ENCODE measurements around the gene MAN2A1.
"Not testable (repeated sequence)": the region's sequence is repeated elsewhere in the genome, so short reads cannot be mapped to it uniquely, and the experiment has no call there.

Gene MAN2A1

DNA sequence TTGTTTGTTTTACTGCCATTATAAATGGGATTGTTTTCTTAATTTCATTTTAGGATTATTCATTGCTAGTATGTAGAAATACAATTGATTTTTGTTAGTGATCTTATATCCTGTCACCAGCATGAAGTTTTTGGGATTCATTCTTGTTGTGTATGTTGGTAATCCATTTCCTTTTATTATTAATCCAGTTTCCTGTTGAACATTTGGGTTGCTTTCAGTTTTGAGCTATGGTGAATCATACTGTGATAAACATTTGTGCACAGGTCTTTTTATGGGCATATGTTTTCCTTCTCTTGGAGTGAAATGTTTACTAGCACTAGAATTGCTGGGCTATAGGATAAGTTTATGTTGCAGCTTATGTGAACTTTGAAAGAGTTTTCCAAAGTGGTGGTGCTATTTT, 69.6 kb downstream of the MAN2A1 start:
- DNase-seq = no peak

DNA sequence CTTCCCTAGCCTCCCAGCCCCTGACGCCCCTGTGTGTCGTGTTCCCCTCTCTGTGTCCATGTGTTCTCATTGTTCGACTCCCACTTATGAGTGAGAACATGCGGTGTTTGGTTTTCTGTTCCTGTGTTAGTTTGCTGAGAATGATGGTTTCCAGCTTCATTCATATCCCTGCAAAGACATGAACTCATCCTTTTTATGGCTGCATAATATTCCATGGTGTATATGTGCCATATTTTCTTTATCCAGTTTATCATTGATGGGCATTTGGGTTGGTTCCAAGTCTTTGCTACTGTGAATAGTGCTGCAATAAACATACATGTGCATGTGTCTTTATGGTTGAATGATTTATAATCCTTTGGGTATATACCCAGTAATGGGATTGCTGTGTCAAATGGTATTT, 70.4 kb downstream of the MAN2A1 start:
- DNase-seq = not testable (repeated sequence)

GRCh38 chr5:109762821-109763220, 73.1 kb downstream of the MAN2A1 start:
- DNase-seq = no peak

DNA sequence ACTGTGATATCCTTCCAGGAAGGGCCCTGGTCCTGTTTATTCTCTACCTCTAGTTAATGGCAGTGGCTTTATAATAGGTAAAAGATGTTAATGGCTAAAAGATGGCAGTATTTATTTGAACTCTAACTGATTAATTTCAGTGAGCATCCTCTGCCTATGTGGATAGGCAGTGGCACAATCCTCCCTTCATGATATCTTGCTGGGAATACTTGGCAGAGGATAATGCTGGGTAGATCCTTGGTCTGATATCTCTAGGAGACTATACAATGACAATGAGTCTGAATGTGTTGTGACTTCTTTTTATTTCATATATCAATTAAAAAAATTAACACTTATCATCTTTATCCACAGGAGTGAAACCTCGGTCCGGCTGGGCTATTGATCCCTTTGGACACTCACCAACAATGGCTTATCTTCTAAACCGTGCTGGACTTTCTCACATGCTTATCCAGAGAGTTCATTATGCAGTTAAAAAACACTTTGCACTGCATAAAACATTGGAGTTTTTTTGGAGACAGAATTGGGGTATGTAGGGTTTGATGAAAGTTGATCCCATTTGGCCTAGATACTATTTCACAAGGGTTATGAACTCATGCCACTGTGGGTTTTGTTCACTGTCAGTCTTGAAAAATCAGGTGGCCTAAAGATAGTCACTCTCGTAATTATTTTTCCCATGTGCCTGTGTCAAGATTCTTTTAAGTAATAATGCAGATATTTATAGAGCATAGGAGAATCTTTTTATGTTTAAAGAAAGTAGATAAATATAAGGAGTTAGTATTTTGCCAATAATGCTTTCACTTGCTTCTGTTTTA, 77.7 kb downstream of the MAN2A1 start:
- DNase-seq = no peak

- DNase-seq = no peak
Measured at GRCh38 chr5:109767997-109768396, 78.3 kb downstream of the MAN2A1 start.

- no peak for DNase-seq
Measured at GRCh38 chr5:109769597-109770291, 80.0 kb downstream of the MAN2A1 start.

GRCh38 chr5:109775130-109775529, 85.4 kb downstream of the MAN2A1 start:
- no peak for DNase-seq

- DNase-seq = no peak
Measured at GRCh38 chr5:109779036-109779735, 89.5 kb downstream of the MAN2A1 start.

DNA sequence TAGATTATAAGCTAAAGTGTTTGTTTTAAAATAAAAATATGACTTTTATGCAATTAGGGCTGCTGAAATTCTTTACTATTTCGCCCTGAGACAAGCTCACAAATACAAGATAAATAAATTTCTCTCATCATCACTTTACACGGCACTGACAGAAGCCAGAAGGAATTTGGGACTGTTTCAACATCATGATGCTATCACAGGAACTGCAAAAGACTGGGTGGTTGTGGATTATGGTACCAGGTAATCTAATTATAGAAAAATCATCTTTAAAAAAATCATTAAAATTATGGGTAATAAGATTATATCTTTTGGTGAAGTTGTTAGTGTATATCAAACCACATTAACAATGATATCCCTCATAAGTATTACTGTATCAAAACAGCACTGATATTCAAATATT, 95.0 kb downstream of the MAN2A1 start:
- no peak for DNase-seq

DNA sequence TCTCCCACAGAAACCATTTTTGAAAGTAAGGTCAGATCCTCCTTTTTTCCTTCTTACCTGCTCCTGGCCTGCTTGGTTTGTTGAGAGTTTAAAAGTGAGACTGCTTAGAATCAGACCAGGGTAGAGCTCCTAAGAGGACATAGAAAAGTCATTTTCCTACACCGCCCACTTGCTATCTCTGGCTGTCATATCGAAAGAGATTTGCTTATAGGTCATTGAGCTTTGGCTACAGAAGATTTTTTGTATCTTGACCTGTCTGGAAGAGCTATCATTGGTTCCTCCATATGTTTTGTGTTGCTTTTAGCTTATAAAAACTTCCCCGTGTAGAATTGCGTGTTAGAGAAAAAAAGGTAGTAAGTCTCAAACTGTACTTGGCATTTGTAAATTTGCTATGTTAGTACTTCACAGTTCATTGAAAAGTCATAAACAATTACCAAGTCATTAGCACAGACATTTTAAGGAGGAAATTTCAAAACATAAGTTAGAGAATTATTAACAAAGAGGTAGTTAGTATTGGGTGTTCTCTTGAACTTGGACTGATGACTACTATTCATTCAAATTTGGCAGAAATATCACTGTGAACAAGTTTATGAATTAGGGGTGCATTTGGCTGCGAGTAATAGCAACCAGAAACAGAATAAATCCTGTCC, 96.6 kb downstream of the MAN2A1 start:
- no peak for DNase-seq

DNA sequence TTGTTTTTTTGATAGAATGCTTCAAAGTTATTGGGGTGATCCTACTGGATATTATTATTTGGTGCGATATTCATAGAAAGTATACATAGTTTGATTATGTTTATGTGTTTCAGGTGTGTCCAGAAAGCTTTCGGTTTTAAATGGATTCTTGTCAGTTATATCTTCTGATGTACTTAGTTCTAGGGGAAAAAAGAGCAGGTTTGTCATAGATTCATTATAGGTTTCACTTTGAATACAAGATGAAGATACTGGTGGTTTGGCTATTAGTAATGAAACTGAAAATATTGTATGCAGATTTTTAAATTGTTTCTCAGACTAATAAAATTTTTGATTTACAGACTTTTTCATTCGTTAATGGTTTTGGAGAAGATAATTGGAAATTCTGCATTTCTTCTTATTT, 98.9 kb downstream of the MAN2A1 start:
- DNase-seq = peak; percentile 39

DNA sequence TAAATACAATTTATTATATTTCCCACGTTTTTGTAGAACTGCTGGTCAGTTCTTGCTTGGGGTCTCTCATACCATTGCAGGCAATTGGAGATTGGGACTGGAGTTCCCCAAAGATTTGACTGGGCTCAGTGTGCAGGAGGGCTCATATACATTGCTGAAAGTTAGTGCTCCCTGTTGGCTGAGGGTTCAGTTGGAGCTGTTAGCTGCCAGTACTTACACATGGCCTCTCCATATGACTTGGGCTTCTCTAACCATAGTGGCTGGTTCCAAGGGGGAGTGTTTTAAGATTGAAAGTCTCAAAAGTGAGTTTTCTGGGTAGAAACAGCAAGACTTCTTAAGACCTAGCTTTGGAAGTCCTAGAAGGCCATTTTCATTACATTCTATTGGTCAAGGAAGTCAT, 102.9 kb downstream of the MAN2A1 start:
- DNase-seq = no peak

GRCh38 chr5:109803854-109804253, 114.1 kb downstream of the MAN2A1 start:
- no peak for DNase-seq

GRCh38 chr5:109805472-109805871, 115.7 kb downstream of the MAN2A1 start:
- DNase-seq = no peak

GRCh38 chr5:109805883-109806282, 116.2 kb downstream of the MAN2A1 start:
- DNase-seq = no peak

DNA sequence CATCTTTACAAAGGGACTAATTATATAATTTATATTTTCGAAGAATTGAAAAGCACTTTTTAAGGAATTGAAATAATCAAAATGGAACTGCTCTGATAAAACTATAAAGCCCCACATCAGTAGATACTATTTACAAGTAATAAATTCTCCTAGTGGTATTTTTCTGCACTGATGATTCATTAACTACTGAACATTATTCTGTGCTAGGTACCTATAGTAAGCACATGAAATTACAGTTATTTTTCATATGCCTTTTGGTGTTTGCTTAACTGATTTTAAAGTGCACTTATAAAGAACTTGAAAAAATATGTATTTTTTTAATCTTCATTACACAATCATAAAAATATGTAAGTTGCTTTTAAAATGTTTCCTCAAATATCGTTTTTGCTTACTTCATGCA, 123.0 kb downstream of the MAN2A1 start:
- no peak for DNase-seq

GRCh38 chr5:109816732-109817131, 127.0 kb downstream of the MAN2A1 start:
- no peak for DNase-seq

DNA sequence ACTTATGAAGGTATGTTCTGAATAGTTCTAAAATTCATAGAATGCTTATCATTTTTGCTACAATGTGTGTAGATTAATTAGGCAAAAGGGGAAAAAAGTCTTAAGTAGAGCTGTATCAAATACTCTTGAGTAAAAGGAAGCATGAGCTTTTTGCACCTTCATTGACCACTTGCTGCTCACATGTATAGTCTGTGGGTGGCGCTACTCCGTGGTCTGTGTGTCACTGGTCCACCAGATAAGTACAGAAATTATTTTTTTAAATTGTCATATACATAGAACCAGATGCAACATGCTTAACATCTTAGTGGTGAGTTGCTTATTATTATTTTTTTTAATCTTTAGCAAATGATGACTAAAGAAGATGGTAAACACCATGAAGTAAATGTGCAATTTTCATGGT, 130.2 kb downstream of the MAN2A1 start:
- DNase-seq = peak; percentile 1

DNA sequence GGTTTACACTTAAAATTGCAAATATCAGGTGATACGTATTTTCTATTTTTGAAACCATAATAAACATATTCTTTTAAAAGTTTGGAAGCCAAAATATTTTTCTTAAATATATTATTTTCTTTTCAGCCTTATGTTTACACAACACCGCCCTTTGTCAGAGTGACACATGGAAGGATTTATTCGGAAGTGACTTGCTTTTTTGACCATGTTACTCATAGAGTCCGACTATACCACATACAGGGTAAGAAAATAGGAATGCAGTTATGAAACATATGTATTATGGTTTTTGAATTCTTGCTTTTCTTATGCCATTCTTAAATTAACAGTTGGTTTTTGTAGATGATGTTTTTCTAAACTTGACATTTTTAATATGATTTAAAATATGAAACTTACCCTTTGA, 133.9 kb downstream of the MAN2A1 start:
- DNase-seq = no peak

DNA sequence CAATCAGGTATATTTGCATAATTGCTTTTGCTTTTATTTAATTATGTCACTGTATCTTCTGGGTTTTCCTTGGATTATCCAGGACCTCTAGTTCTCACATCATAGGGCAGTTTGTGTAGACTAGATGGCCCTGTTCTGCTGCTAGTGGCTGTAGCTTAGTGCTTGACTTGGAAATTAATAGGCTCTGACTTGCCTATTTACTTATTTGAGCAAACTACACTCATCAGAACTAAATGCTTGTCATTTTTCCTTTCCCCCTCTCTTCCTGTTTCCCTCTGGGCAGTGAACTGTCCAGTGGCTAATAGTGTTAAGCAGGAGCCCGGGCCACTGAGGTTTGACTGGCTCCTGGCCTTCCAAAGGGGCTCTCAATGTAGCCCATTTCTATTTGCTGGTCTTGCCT, 135.7 kb downstream of the MAN2A1 start:
- DNase-seq = no peak

- DNase-seq = no peak
Measured at GRCh38 chr5:109826426-109826825, 136.7 kb downstream of the MAN2A1 start.

DNA sequence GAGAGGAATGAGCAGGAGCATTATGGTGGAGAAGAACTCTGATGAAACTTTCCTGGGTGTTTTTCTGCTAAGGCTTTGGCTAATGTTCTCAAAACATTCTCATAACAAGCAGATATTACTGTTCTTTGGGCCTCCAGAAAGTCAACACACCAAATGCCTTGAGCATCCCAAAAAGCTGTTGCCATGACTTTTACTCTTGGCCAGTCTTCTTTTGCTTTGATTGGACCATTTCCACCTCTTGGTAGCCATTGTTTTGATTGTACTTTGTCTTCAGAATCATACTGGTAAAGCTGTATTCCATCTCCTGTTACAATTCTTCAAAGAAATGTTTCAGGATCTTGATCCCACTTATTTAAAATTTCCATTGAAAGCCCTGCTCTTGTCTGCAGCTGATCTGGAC, 139.6 kb downstream of the MAN2A1 start:
- DNase-seq = no peak

- DNase-seq = no peak
Measured at GRCh38 chr5:109830955-109831502, 141.3 kb downstream of the MAN2A1 start.
